HEK293T (cell line): ENCODE measurements around the gene MUTYH.

Experiments used
- CTCF ChIA-PET: fragments of 350-600 bp; formaldehyde crosslinking; extraction: SDS; loops from one replicate; lab custom pipeline; 2021; ENCODE audit warnings: antibody characterized with exemption, inconsistent platforms; lab: Yijun Ruan, JAX
- POLR2A ChIA-PET: fragments of 350-600 bp; formaldehyde crosslinking; extraction: SDS; loops from one replicate; lab custom pipeline; 2020; ENCODE audit warnings: antibody characterized with exemption, inconsistent platforms; lab: Yijun Ruan, JAX
- DNase-seq: peaks from one replicate; pipeline ENCODE4 v3.0.0; 2012; ENCODE audit warnings: mixed read lengths; ENCODE audit errors: extremely low spot score
- ARNT ChIP-seq: fragments of 450-650 bp; IDR thresholded peaks from 2 replicates; pipeline ENCODE4 v1.6.1; 2017; ENCODE audit warnings: mild to moderate bottlenecking
- BHLHE40 ChIP-seq: fragments of 450-650 bp; IDR thresholded peaks from 2 replicates; pipeline ENCODE4 v1.6.1; 2016; ENCODE audit warnings: mild to moderate bottlenecking, moderate library complexity, borderline replicate concordance
- CTBP1 ChIP-seq: fragments of 450-650 bp; IDR thresholded peaks from 2 replicates; pipeline ENCODE4 v1.6.1; 2016; ENCODE audit warnings: borderline replicate concordance
- ELF4 ChIP-seq: fragments of 450-650 bp; IDR thresholded peaks from 2 replicates; pipeline ENCODE4 v1.6.1; 2017; ENCODE audit warnings: antibody characterized with exemption
- FOXA1 ChIP-seq: fragments of 450-650 bp; IDR thresholded peaks from 2 replicates; pipeline ENCODE4 v1.6.1; 2016; ENCODE audit warnings: mild to moderate bottlenecking
- FOXK2 ChIP-seq: fragments of 450-650 bp; IDR thresholded peaks from 2 replicates; pipeline ENCODE4 v1.6.1; 2016; ENCODE audit warnings: mild to moderate bottlenecking
- FOXM1 ChIP-seq: fragments of 450-650 bp; IDR thresholded peaks from 2 replicates; pipeline ENCODE4 v1.6.1; 2017; ENCODE audit warnings: mild to moderate bottlenecking, borderline replicate concordance
- HDGF ChIP-seq: fragments of 450-650 bp; IDR thresholded peaks from 2 replicates; pipeline ENCODE4 v1.6.1; 2017; ENCODE audit warnings: antibody characterized with exemption, borderline replicate concordance
- L3MBTL2 ChIP-seq: fragments of 450-650 bp; conservative IDR thresholded peaks from 2 replicates; pipeline ENCODE4 v1.6.1; 2016; ENCODE audit warnings: mild to moderate bottlenecking
- LEF1 ChIP-seq: fragments of 450-650 bp; IDR thresholded peaks from 2 replicates; pipeline ENCODE4 v1.6.1; 2017; ENCODE audit warnings: mild to moderate bottlenecking, borderline replicate concordance
- NFRKB ChIP-seq: fragments of 450-650 bp; IDR thresholded peaks from 2 replicates; pipeline ENCODE4 v1.6.1; 2016; ENCODE audit warnings: mild to moderate bottlenecking, moderate library complexity
- PKNOX1 ChIP-seq: fragments of 450-650 bp; IDR thresholded peaks from 2 replicates; pipeline ENCODE4 v1.6.1; 2016
- SP1 ChIP-seq: fragments of 450-650 bp; IDR thresholded peaks from 2 replicates; pipeline ENCODE4 v1.6.1; 2017
- SUZ12 ChIP-seq: fragments of 450-650 bp; IDR thresholded peaks from 2 replicates; pipeline ENCODE4 v1.6.1; 2016; ENCODE audit warnings: mild to moderate bottlenecking
- TARDBP ChIP-seq: fragments of 450-650 bp; IDR thresholded peaks from 2 replicates; pipeline ENCODE4 v1.6.1; 2016
- ZNF384 ChIP-seq: fragments of 450-650 bp; IDR thresholded peaks from 2 replicates; pipeline ENCODE4 v1.6.1; 2016

The MUTYH gene

DNA sequence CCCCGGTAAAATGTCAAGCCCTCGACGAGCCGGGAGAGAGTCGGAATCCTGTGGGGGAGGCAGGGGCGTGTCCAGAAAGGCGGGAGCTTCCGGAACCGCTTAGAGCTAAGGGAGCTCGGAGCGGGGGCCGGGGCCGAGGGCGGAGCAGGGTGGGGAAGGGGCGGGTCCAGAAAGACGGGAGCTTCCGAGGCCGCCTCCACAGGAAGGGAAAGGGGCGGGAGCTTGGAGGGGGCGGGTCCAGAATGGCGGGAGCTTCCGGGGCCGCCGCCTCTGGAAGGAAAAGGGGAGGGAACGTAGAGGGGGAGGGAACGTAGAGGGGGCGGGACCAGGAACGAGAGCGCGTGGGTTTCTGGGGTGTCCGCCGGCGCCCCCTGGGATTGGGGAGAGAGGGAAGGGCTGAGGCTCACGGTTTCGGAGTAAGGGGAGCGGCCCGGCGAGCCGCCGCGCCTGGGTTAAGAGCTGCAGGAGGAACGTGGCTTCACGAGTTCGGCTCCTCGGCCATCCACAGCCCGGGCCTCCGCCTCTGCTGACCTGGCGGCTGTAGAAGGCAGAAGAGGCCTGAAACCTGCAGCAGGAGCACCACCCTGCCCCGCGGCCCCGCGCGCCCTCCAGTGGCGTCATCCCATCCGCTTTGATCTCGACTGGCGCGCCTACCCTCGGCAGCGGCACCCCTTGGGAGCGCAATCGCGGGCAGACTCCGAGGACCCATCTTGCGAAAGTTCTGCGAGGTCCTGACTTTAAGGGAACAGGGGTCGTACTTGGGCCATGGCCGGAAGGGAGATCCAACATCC lies 36.5 kb downstream of the MUTYH start:
- POLR2A ChIA-PET: interaction anchor here (0.5 to 6.9 kb wide), 47 partner anchors 9 to 582 kb away, joined by 3 to 154 read pairs (median 4); partner anchors contain the start of genes BEST4, CCDC163, EIF2B3 and HECTD3
- DNase-seq: peak; percentile 97
- TF ChIP-seq NFRKB (no peak), L3MBTL2 (peak; percentile 39), SP1 (peak; percentile 45; the same call in 1 of the 2 replicates), LEF1 (peak; percentile 98), CTBP1 (peak; percentile 37; the same call in 1 of the 2 replicates)
- CTCF ChIA-PET: interaction anchor here (0.5 to 7.9 kb wide), 7 partner anchors 35 to 472 kb away, joined by 3 to 139 read pairs (median 3); partner anchors contain the start of genes HECTD3 and UROD

- no peak for DNase-seq
- TF ChIP-seq ELF4 (no peak), LEF1 (no peak), TARDBP (no peak), BHLHE40 (no peak), ZNF384 (no peak), PKNOX1 (no peak), HDGF (no peak), ARNT (no peak), L3MBTL2 (no peak), SP1 (no peak)
- ChIA-PET CTCF (interaction anchor here (0.5 to 7.9 kb wide), 5 partner anchors 108 to 471 kb away, joined by 3 to 139 read pairs (median 3); partner anchors contain the start of genes HECTD3 and UROD), POLR2A (interaction anchor here (0.7 to 6.9 kb wide), 18 partner anchors 9 to 581 kb away, joined by 3 to 154 read pairs (median 6); partner anchors contain the start of genes BEST4, CCDC163, HECTD3 and MMACHC)
Measured at GRCh38 chr1:45302505-45303150, 37.6 kb downstream of the MUTYH start.

DNA sequence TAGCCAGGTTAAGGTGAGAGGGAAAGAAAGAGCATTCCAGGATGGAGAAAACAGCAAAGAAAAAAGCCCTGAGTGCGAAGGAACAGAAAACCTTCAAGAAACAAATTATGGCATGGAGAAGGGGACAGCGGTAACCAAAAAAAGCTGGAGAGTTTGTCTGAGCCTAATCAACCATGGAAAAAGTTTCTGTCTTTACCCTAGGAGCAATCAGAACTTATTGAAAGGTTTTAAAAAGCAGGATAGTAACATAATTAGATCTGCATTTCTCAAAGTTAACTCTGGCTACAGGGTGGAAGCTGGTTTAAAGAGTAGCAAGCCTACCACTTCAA lies 39.6 kb downstream of the MUTYH start:
- no peak for DNase-seq
- POLR2A ChIA-PET: interaction anchor here (1.1 to 6.9 kb wide), 3 partner anchors 39 to 579 kb away, joined by 3 to 154 read pairs (median 5); partner anchors contain the start of genes HECTD3, MUTYH, TOE1 and UROD
- CTCF ChIA-PET: interaction anchor here (0.5 to 7.9 kb wide), 4 partner anchors 18 to 571 kb away, joined by 3 to 139 read pairs (median 4); partner anchors contain the start of genes HECTD3 and UROD
- TF ChIP-seq SP1 (no peak), BHLHE40 (no peak), ELF4 (no peak), L3MBTL2 (no peak), FOXA1 (no peak), SUZ12 (no peak), LEF1 (no peak), FOXM1 (no peak), ARNT (no peak), HDGF (no peak), FOXK2 (no peak)

GRCh38 chr1:45299981-45300668 lies 40.1 kb downstream of the MUTYH start:
- DNase-seq: peak; percentile 68
- TF ChIP-seq FOXM1: no peak
- no peak for TF ChIP-seq SP1
- TF ChIP-seq FOXK2: no peak
- no peak for TF ChIP-seq BHLHE40
- TF ChIP-seq L3MBTL2: no peak
- no peak for TF ChIP-seq HDGF
- TF ChIP-seq ARNT: no peak
- CTCF ChIA-PET: interaction anchor here (0.5 to 7.9 kb wide), 6 partner anchors 18 to 285 kb away, joined by 3 to 139 read pairs (median 4); partner anchors contain the start of genes HECTD3 and UROD
- POLR2A ChIA-PET: interaction anchor here (1.1 to 6.9 kb wide), 3 partner anchors 40 to 578 kb away, joined by 3 to 154 read pairs (median 5); partner anchors contain the start of genes HECTD3, MUTYH, TOE1 and UROD

DNA sequence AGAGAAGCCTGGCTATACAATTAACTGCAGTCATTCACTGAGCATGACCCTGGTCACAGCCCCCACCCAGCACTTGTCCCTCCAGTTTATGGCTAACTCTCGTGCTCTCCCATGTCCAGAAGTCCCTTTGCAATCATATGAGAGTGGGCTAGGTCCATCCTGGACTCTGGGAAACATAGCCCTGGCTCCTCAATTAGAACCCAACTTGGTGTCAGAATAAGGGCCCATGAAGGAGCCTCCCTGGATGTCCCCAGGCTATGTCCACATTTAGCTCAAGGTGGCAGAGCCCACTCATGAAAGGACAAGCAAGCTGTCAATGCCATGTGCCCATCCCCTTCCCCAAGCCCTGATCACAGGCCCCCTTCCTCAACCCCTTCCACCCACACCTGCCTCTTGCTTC lies 40.9 kb downstream of the MUTYH start:
- ChIA-PET CTCF (interaction anchor here (0.8 to 7.9 kb wide), 4 partner anchors 17 to 284 kb away, joined by 3 to 139 read pairs (median 4); partner anchors contain the start of genes HECTD3 and UROD), POLR2A (interaction anchor here (0.9 to 6.9 kb wide), 2 partner anchors 281 to 287 kb away, joined by 3 to 154 read pairs; partner anchors contain the start of genes HECTD3 and UROD)
- DNase-seq: no peak
- TF ChIP-seq ARNT (no peak), SUZ12 (no peak)

DNA sequence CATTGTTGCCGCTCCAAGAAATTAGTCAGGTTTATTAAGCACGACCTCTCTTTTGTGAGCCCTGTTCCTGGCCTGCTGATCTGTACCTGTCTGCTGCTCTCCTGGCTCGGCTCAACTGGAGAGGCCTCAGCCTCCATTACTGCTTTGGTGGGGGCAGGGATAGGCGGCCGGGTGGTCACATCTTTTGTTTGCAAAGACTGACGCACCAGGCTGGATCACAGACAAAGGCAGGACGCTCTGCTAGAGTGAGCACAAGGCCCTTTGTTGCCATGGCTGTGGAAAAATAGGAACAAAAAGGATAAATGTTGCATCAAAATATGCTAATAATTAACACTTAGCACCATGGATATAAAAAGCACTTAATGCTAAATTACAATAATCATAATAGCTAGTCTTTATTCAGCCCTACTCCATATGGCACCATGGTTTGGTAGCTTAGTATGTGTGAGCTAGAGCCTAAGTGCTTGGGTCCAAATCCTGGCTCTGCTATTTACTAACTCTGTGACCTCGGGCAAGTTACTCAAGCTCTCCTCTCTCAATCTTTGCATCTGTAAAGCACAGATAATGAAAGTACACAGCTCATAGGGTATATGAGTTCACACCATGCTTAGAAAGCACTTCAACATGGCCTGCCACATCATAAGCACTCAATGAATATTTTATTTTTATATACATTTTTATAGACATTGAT lies 42.4 kb downstream of the MUTYH start:
- TF ChIP-seq ZNF384 (no peak), L3MBTL2 (no peak), TARDBP (no peak), ARNT (no peak), CTBP1 (no peak), HDGF (no peak), FOXM1 (no peak), NFRKB (no peak), LEF1 (no peak), PKNOX1 (no peak)
- ChIA-PET POLR2A (interaction anchor here (1.1 to 6.9 kb wide), 4 partner anchors 42 to 522 kb away, joined by 3 to 154 read pairs (median 6); partner anchors contain the start of genes HECTD3, MUTYH, RPS8 and TOE1), CTCF (interaction anchor here (7.9 kb wide), 1 partner anchor 283 kb away, joined by 139 read pairs; the partner anchor contains the start of genes HECTD3 and UROD)
- DNase-seq: no peak
